Measurements from ENCODE around the gene LONP1.

- TF ChIP-seq CTCF (IDR thresholded peaks at IDR 0.05; ENCODE audit: borderline replicate concordance, extremely low read depth, low read length, poor library complexity, severe bottlenecking) = no peak
- TF ChIP-seq EZH2 (IDR thresholded peaks at IDR 0.05; ENCODE audit: borderline replicate concordance, low read depth, low read length, severe bottlenecking) = no peak
Measured at GRCh38 chr19:5652261-5652660, 67.7 kb downstream of the LONP1 start.
